ENCODE results near the gene SACM1L. TPM values are rescaled to one million over a fixed set of nuclear protein-coding genes. Genes with fewer than 3 reads are reported as not detected.

Gene SACM1L
- total and polyA plus RNA-seq, 4 donors, result 12.2 to 35.5 (median 20.5) TPM

DNA sequence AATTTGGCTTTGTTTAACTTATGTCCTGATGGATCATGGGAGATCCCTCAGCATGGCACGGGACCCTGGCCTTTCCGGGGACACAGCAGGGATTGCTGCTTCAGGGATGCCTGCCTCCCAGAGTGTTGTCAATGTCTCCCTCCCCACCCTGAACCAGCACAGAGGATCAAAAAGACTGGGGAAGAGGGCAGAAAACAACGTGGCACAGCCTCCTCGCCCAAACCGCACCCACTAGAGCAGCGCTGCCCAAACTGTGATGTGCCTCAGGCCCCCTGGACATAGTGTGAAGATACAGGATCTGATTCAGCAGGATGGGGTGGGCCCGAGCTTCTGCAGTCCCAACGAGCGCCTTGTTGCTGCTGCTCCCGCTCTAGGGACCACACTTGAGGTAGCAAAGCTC lies 72.6 kb downstream of the SACM1L start:
- Histone ChIP-seq H3K9ac (ENCODE audit: low read depth in 1 of 2, low read length in 2 of 2) (no peak overlapping the region), H3K36me3 (ENCODE audit: control insufficient read depth in 4 of 4, insufficient read depth in 3 of 4, low read depth in 1 of 4, low read length in 3 of 4) (no peaks in the 10 kb centered on the region)
- peak; percentile 25 for DNase-seq (ENCODE audit: low spot score)

DNA sequence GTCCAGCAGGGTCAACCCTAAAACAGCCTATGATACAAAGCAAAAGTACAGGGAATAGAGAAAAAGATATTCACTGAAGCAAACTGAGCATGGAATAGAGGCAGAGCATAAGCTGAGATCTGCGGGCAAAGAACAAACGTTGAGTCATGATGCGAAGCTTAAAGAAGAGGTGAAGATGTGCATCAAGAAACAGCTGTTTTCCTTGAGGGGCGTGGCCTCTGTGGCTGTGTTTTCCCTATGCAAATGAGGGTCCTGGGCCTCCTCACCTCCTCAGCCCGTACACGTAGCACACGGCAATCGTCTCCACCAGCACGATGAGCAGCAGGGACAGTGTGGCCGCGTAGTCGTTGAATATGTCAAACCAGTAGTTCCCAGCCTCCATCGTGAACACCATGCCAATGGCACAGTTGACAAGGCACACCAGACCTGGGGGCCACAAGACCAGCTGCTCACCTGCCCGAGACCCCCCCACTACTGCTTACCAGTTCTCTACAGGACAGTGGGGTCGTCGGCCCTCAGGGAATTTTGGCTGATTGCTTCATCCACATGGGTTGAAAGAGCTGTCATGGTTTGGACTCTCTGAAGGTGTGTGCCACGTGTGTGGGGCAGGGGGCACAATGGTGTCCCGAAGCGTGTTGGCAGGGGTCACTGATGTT lies 73.6 kb downstream of the SACM1L start:
- H3K9me3 ChIP-seq (ENCODE audit: control insufficient read depth in 4 of 4, low read length in 3 of 4), result no peaks in the 10 kb centered on the region
- WGBS, result 80% methylated on average over 19 of the region's 19 CpGs
- H3K4me1 ChIP-seq (ENCODE audit: control insufficient read depth in 4 of 4, insufficient read depth in 4 of 4, low read length in 3 of 4), result peaks cover 0 to 14% (median 8%) of the 10 kb centered on the region in 4 donors
- H3K36me3 ChIP-seq (ENCODE audit: control insufficient read depth in 4 of 4, insufficient read depth in 3 of 4, low read depth in 1 of 4, low read length in 3 of 4), result no peaks in the 10 kb centered on the region
- no peak overlapping the region for H3K9ac ChIP-seq (ENCODE audit: low read depth in 1 of 2, low read length in 2 of 2)
- H3K4me3 ChIP-seq (ENCODE audit: low read depth in 1 of 3, low read length in 3 of 3), result no peak overlapping the region
- H3K27ac ChIP-seq (ENCODE audit: low read depth in 1 of 2, low read length in 2 of 2), result no peak overlapping the region
- peak; percentile 30 for DNase-seq (ENCODE audit: low spot score)
- TF ChIP-seq, protein P1, sequence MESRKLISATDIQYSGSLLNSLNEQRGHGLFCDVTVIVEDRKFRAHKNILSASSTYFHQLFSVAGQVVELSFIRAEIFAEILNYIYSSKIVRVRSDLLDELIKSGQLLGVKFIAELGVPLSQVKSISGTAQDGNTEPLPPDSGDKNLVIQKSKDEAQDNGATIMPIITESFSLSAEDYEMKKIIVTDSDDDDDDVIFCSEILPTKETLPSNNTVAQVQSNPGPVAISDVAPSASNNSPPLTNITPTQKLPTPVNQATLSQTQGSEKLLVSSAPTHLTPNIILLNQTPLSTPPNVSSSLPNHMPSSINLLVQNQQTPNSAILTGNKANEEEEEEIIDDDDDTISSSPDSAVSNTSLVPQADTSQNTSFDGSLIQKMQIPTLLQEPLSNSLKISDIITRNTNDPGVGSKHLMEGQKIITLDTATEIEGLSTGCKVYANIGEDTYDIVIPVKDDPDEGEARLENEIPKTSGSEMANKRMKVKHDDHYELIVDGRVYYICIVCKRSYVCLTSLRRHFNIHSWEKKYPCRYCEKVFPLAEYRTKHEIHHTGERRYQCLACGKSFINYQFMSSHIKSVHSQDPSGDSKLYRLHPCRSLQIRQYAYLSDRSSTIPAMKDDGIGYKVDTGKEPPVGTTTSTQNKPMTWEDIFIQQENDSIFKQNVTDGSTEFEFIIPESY (IDR thresholded peaks at IDR 0.05), result no peak
- TF ChIP-seq, protein P2, sequence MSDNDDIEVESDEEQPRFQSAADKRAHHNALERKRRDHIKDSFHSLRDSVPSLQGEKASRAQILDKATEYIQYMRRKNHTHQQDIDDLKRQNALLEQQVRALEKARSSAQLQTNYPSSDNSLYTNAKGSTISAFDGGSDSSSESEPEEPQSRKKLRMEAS (IDR thresholded peaks at IDR 0.05), result no peak
- no peak for TF ChIP-seq JUND (IDR thresholded peaks at IDR 0.05)
- no peak for TF ChIP-seq HNF4G (IDR thresholded peaks at IDR 0.05)
- no peak for TF ChIP-seq FOXA2 (IDR thresholded peaks at IDR 0.05)
- TF ChIP-seq, protein P3, sequence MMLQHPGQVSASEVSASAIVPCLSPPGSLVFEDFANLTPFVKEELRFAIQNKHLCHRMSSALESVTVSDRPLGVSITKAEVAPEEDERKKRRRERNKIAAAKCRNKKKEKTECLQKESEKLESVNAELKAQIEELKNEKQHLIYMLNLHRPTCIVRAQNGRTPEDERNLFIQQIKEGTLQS (IDR thresholded peaks at IDR 0.05), result no peak
- no peak for TF ChIP-seq RAD21 (IDR thresholded peaks at IDR 0.05)
- TF ChIP-seq RXRA (IDR thresholded peaks at IDR 0.05), result no peak
- no peak for TF ChIP-seq NR2F2 (IDR thresholded peaks at IDR 0.05)
- no peak for TF ChIP-seq SP1 (IDR thresholded peaks at IDR 0.05)
- no peak for TF ChIP-seq HNF4A (conservative IDR thresholded peaks at IDR 0.05)
- no peak for TF ChIP-seq GABPA (IDR thresholded peaks at IDR 0.05 in 1 of 2, conservative IDR thresholded peaks at IDR 0.05 in 1 of 2)
- no peak for TF ChIP-seq EGR1 (IDR thresholded peaks at IDR 0.05; ENCODE audit: low read depth in 2 of 2)
- TF ChIP-seq FOXA1 (IDR thresholded peaks at IDR 0.05), result no peak
- H3K27me3 ChIP-seq (ENCODE audit: control insufficient read depth in 4 of 4, insufficient read depth in 4 of 4, low read length in 3 of 4), result no peaks in the 10 kb centered on the region

More for the DNA sequence above, 72.6 kb downstream of the SACM1L start:
- WGBS, result 87% methylated on average over 10 of the region's 10 CpGs
- Histone ChIP-seq H3K4me1 (ENCODE audit: control insufficient read depth in 4 of 4, insufficient read depth in 4 of 4, low read length in 3 of 4) (peaks cover 0 to 14% (median 8%) of the 10 kb centered on the region in 4 donors), H3K27me3 (ENCODE audit: control insufficient read depth in 4 of 4, insufficient read depth in 4 of 4, low read length in 3 of 4) (no peaks in the 10 kb centered on the region), H3K9me3 (ENCODE audit: control insufficient read depth in 4 of 4, low read length in 3 of 4) (no peaks in the 10 kb centered on the region), H3K27ac (ENCODE audit: low read depth in 1 of 2, low read length in 2 of 2) (no peak overlapping the region), H3K4me3 (ENCODE audit: low read depth in 1 of 3, low read length in 3 of 3) (no peak overlapping the region)
- no peak for TF ChIP-seq SP1 (IDR thresholded peaks at IDR 0.05)

DNA sequence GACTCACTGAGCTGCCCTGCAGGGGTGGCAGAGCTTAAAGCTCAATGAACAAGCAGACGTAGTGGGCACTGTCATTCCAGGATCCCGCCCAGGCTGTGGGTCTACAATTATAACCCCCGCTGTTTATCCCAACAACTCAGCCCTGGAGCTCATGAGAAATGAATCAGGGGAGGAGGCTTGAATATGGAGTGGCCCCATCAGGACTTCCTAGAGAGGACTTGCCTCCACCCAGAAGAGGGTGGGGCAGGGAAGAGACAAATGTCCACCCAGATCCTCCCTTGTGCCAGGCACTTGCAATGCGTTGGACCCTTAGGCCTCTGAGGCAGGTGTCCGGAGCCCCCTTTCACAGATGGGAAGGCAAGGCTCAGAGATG lies 74.1 kb downstream of the SACM1L start:
- WGBS, result 94% methylated on average over 5 of the region's 5 CpGs
- H3K4me3 ChIP-seq (ENCODE audit: low read depth in 1 of 3, low read length in 3 of 3), result no peak overlapping the region
- no peaks in the 10 kb centered on the region for H3K27me3 ChIP-seq (ENCODE audit: control insufficient read depth in 4 of 4, insufficient read depth in 4 of 4, low read length in 3 of 4)
- peak; percentile 20 for DNase-seq (ENCODE audit: low spot score)
- H3K4me1 ChIP-seq (ENCODE audit: control insufficient read depth in 4 of 4, insufficient read depth in 4 of 4, low read length in 3 of 4), result peaks cover 0 to 14% (median 8%) of the 10 kb centered on the region in 4 donors
- no peaks in the 10 kb centered on the region for H3K36me3 ChIP-seq (ENCODE audit: control insufficient read depth in 4 of 4, insufficient read depth in 3 of 4, low read depth in 1 of 4, low read length in 3 of 4)
- no peak for TF ChIP-seq JUND (IDR thresholded peaks at IDR 0.05)
- no peak for TF ChIP-seq EGR1 (IDR thresholded peaks at IDR 0.05; ENCODE audit: low read depth in 2 of 2)
- TF ChIP-seq HNF4G (IDR thresholded peaks at IDR 0.05), result no peak
- TF ChIP-seq FOXA2 (IDR thresholded peaks at IDR 0.05), result no peak
- TF ChIP-seq HNF4A (conservative IDR thresholded peaks at IDR 0.05), result no peak
- no peak for TF ChIP-seq NR2F2 (IDR thresholded peaks at IDR 0.05)
- TF ChIP-seq FOXA1 (IDR thresholded peaks at IDR 0.05), result no peak
- no peak for TF ChIP-seq RXRA (IDR thresholded peaks at IDR 0.05)
- TF ChIP-seq, protein P4, sequence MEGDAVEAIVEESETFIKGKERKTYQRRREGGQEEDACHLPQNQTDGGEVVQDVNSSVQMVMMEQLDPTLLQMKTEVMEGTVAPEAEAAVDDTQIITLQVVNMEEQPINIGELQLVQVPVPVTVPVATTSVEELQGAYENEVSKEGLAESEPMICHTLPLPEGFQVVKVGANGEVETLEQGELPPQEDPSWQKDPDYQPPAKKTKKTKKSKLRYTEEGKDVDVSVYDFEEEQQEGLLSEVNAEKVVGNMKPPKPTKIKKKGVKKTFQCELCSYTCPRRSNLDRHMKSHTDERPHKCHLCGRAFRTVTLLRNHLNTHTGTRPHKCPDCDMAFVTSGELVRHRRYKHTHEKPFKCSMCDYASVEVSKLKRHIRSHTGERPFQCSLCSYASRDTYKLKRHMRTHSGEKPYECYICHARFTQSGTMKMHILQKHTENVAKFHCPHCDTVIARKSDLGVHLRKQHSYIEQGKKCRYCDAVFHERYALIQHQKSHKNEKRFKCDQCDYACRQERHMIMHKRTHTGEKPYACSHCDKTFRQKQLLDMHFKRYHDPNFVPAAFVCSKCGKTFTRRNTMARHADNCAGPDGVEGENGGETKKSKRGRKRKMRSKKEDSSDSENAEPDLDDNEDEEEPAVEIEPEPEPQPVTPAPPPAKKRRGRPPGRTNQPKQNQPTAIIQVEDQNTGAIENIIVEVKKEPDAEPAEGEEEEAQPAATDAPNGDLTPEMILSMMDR (IDR thresholded peaks at IDR 0.05; ENCODE audit: low read depth, low read length, missing input control), result no peak
- TF ChIP-seq, protein P3 (IDR thresholded peaks at IDR 0.05), result no peak
- TF ChIP-seq, protein P2 (IDR thresholded peaks at IDR 0.05), result no peak
- TF ChIP-seq GABPA (IDR thresholded peaks at IDR 0.05 in 1 of 2, conservative IDR thresholded peaks at IDR 0.05 in 1 of 2), result no peak
- TF ChIP-seq, protein P1 (IDR thresholded peaks at IDR 0.05), result no peak
- no peak for TF ChIP-seq YY1 (IDR thresholded peaks at IDR 0.05)
- no peak overlapping the region for H3K9ac ChIP-seq (ENCODE audit: low read depth in 1 of 2, low read length in 2 of 2)
- H3K27ac ChIP-seq (ENCODE audit: low read depth in 1 of 2, low read length in 2 of 2), result no peak overlapping the region
- no peaks in the 10 kb centered on the region for H3K9me3 ChIP-seq (ENCODE audit: control insufficient read depth in 4 of 4, low read length in 3 of 4)

Data from liver (tissue), 9 donors.